Measurements from ENCODE around the gene PDXK. TPM values are rescaled to one million over a fixed set of nuclear protein-coding genes. Genes with fewer than 3 reads are reported as not detected.
"Not testable (repeated sequence)": the region's sequence is repeated elsewhere in the genome, so short reads cannot be mapped to it uniquely, and the experiment has no call there.

Gene PDXK
- total and polyA plus RNA-seq, 7 donors: 17.2 to 96.5 (median 37.0) TPM

DNA sequence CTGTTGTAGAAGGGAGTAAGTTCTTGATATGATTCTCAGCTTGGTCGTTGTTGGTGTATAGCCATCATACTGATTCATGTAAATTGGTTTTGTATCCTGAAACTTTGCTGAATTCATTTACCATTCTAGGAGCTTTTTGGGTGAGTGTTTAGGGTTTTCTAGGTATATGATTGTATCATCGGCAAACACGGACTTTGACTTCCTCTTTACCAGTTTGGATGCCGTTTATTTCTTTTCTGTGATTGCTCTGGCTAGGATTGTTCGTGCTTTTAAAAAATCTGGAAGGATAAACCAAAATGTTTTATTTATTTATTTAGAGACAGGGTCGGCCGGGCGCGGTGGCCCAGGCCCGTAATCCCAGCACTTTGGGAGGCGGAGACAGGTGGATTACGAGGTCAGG is 39.0 kb upstream of the PDXK start:
- 96% methylated on average over 12 of the region's 12 CpGs for WGBS, 3 donors
- intact Hi-C loops (cut with DNase I): no loop called here

DNA sequence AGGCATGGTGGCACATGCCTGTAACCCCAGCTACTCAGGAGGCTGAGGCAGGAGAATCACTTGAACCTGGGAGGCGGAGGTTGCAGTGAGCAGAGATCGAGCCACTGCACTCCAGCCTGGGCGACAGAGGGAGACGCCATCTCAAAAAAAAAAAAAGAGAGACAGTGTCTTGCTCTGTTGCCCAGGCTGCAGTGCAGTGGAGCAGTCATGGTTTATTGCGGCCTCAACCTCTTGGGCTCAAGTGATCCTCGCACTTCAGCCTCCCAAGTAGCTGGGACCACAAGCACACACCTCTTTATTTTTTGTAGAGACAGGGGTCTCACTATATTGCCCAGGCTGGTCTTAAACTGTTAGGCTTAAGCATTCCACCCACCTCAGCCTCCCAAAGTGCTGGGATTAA is 38.5 kb upstream of the PDXK start:
- DNase-seq; H3K9me3 ChIP-seq; ATAC-seq; H3K27ac ChIP-seq; H3K4me3 ChIP-seq; H3K4me1 ChIP-seq; intact Hi-C loops (cut with DNase I); H3K27me3 ChIP-seq (ENCODE audit: insufficient read depth in 3 of 3, low read length in 2 of 3): not testable (repeated sequence)
- WGBS, 3 donors: 75 to 97% (median 82%) methylated on average over 6 of the region's 6 CpGs
- peaks cover 6 to 100% of the 10 kb centered on the region in 2 donors for H3K36me3 ChIP-seq (ENCODE audit: insufficient read depth in 1 of 2, low read depth in 1 of 2)

More for the DNA sequence above, 39.0 kb upstream of the PDXK start:
- ATAC-seq: no peak
- TF ChIP-seq, protein P1, sequence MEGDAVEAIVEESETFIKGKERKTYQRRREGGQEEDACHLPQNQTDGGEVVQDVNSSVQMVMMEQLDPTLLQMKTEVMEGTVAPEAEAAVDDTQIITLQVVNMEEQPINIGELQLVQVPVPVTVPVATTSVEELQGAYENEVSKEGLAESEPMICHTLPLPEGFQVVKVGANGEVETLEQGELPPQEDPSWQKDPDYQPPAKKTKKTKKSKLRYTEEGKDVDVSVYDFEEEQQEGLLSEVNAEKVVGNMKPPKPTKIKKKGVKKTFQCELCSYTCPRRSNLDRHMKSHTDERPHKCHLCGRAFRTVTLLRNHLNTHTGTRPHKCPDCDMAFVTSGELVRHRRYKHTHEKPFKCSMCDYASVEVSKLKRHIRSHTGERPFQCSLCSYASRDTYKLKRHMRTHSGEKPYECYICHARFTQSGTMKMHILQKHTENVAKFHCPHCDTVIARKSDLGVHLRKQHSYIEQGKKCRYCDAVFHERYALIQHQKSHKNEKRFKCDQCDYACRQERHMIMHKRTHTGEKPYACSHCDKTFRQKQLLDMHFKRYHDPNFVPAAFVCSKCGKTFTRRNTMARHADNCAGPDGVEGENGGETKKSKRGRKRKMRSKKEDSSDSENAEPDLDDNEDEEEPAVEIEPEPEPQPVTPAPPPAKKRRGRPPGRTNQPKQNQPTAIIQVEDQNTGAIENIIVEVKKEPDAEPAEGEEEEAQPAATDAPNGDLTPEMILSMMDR (IDR thresholded peaks at IDR 0.05): no peak
- Histone ChIP-seq H3K36me3 (ENCODE audit: insufficient read depth in 1 of 2, low read depth in 1 of 2) (peaks cover 6 to 100% of the 10 kb centered on the region in 2 donors), H3K27ac (no peak overlapping the region), H3K4me3 (no peak overlapping the region), H3K27me3 (ENCODE audit: insufficient read depth in 3 of 3, low read length in 2 of 3) (no peaks in the 10 kb centered on the region), H3K9me3 (no peaks in the 10 kb centered on the region), H3K4me1 (no peaks in the 10 kb centered on the region)
- no peak for DNase-seq

DNA sequence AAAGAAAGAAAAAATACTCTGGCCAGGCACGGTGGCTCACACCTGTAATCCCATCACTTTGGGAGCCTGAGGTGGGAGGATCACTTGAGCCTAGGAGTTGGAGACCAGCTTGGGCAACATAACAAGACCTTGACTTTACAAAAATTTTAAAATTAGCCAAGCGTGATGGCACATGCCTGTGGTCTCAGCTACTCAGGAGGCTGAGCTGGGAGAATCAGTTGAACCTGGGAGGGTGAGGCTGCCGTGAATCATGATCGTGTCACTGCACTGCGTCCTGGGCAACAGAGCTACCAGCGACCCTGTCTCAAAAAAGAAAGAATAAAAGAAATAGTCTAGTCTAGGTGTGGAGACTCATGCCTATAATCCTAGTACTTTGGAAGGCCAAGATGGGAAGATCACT is 37.3 kb upstream of the PDXK start:
- no peaks in the 10 kb centered on the region for H3K27me3 ChIP-seq (ENCODE audit: insufficient read depth in 3 of 3, low read length in 2 of 3)
- DNase-seq: no peak
- H3K9me3 ChIP-seq: no peaks in the 10 kb centered on the region
- TF ChIP-seq, protein P1 (IDR thresholded peaks at IDR 0.05): no peak
- no peak overlapping the region for H3K27ac ChIP-seq
- no peak for ATAC-seq
- H3K4me3 ChIP-seq: no peak overlapping the region
- no peaks in the 10 kb centered on the region for H3K4me1 ChIP-seq
- H3K36me3 ChIP-seq (ENCODE audit: insufficient read depth in 1 of 2, low read depth in 1 of 2): peaks cover 6 to 100% of the 10 kb centered on the region in 2 donors
- intact Hi-C loops (cut with DNase I): no loop called here
- 93 to 98% (median 95%) methylated on average over 6 of the region's 6 CpGs for WGBS, 3 donors

DNA sequence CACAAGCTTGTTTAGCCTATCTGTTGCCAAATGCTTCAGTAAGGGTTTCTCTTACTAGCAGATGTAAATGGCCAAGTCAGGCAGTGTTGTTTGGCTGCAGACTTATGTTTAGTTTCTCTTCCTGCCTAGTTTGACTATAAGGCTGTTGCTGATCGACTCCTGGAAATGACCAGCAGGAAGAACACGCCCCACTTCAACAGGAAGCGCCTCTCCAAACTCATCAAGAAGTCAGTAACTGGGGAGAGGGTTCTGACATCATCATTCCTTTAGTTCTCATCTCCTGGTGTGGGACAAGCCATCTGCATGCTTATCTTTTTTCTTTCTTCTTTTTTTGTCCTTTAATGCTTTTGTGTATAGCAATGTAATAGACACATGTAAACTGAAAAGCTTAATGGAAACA is 34.5 kb upstream of the PDXK start:
- Histone ChIP-seq H3K4me3 (no peak overlapping the region), H3K9me3 (no peaks in the 10 kb centered on the region), H3K27ac (no peak overlapping the region), H3K4me1 (no peaks in the 10 kb centered on the region), H3K36me3 (ENCODE audit: insufficient read depth in 1 of 2, low read depth in 1 of 2) (peaks cover 8 to 99% of the 10 kb centered on the region in 2 donors), H3K27me3 (ENCODE audit: insufficient read depth in 3 of 3, low read length in 2 of 3) (no peaks in the 10 kb centered on the region)
- DNase-seq (no peak), ATAC-seq (no peak)
- 65 to 81% (median 67%) methylated on average over 3 of the region's 3 CpGs for WGBS, 3 donors
- TF ChIP-seq, protein P1 (IDR thresholded peaks at IDR 0.05): no peak
- intact Hi-C loops (cut with DNase I): no loop called here

DNA sequence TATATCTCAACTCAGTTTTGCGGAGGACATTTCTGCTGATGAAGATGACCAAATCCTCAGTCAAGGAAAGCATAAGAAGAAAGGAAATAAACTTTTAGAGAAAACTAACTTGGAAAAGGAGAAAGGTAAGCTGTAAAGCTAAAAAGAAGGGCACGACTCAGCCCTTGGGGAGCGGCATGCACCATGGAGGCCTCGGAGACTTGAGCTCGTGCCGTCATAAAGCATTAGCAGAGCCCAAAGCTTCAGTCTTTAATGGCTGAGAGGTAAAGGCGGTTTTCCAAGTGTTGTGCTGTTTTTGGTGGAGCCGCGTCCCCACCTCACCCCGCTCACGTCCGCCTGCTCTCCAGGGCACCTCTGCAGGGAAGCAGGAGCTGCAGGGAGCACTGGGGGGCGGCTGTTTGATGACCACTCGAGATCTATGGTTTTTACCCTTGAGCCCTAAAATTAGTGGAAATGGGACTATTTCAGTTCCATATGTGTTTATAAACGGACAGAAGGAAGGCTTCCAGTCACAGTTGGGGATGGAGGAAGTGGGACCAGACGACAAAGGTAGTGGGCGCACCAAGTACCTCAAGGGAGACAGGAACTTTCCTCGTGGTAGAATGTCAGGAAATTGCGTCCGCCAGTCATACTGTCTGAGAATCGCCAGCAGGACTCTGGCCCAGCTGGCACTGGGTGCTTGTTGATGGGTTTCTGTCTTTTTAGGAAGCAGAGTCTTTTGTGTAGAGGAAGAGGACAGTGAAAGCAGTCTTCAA is 31.9 kb upstream of the PDXK start:
- Histone ChIP-seq H3K4me3 (no peak overlapping the region), H3K27me3 (ENCODE audit: insufficient read depth in 3 of 3, low read length in 2 of 3) (no peaks in the 10 kb centered on the region), H3K4me1 (no peaks in the 10 kb centered on the region), H3K27ac (no peak overlapping the region), H3K9me3 (no peaks in the 10 kb centered on the region), H3K36me3 (ENCODE audit: insufficient read depth in 1 of 2, low read depth in 1 of 2) (peaks cover 8 to 98% of the 10 kb centered on the region in 2 donors)
- intact Hi-C loops (cut with DNase I): no loop called here
- 88 to 96% (median 90%) methylated on average over 20 to 21 of the region's 21 CpGs for WGBS, 3 donors
- no peak for DNase-seq
- TF ChIP-seq, protein P1 (IDR thresholded peaks at IDR 0.05): no peak
- no peak for ATAC-seq
